Measurements from ENCODE around the gene ZNF141. TPM values are rescaled to one million over a fixed set of nuclear protein-coding genes. Genes with fewer than 3 reads are reported as not detected.

ZNF141 gene
- total RNA-seq, 2 experiments from 2014 or later, result 27.7 to 29.3 TPM

DNA sequence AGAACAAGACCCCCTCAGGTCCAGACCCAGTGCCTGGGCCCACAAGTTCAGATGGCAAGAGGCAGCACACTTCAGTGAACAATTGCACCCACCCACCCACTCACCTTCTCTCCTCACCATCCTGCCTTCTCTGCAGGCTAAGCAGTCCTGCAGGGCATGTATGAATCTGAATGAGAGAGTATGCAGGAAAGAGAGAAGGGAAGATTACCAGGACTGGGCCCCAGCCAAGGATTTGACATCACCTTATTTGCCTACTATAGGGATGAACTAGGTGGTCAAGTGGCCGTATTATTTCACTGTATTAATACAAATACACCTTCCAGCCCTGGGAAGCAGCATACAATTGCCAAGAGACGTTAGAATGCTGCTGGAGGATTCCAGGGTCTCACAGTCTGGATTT is 2.1 kb upstream of the ZNF141 start:
- TF ChIP-seq, protein P1, sequence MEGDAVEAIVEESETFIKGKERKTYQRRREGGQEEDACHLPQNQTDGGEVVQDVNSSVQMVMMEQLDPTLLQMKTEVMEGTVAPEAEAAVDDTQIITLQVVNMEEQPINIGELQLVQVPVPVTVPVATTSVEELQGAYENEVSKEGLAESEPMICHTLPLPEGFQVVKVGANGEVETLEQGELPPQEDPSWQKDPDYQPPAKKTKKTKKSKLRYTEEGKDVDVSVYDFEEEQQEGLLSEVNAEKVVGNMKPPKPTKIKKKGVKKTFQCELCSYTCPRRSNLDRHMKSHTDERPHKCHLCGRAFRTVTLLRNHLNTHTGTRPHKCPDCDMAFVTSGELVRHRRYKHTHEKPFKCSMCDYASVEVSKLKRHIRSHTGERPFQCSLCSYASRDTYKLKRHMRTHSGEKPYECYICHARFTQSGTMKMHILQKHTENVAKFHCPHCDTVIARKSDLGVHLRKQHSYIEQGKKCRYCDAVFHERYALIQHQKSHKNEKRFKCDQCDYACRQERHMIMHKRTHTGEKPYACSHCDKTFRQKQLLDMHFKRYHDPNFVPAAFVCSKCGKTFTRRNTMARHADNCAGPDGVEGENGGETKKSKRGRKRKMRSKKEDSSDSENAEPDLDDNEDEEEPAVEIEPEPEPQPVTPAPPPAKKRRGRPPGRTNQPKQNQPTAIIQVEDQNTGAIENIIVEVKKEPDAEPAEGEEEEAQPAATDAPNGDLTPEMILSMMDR (IDR thresholded peaks at IDR 0.05), result no peak
- DNase-seq (no peak), ATAC-seq (no peak)
- no peaks in the 10 kb centered on the region for H3K27me3 Mint-ChIP-seq
- H3K4me1 Mint-ChIP-seq (ENCODE audit: low read depth), result peaks cover 20% of the 10 kb centered on the region
- H3K4me3 Mint-ChIP-seq, result peak overlapping the region; percentile 63
- peaks cover 41% of the 10 kb centered on the region for H3K36me3 Mint-ChIP-seq (ENCODE audit: low read depth)
- H3K9me3 Mint-ChIP-seq, result peaks cover 26% of the 10 kb centered on the region
- H3K27ac Mint-ChIP-seq, result no peak overlapping the region
- ChIA-PET CTCF (no interaction called here), POLR2A (no interaction called here)
- intact Hi-C loops (cut with micrococcal nuclease), result no loop called here

DNA sequence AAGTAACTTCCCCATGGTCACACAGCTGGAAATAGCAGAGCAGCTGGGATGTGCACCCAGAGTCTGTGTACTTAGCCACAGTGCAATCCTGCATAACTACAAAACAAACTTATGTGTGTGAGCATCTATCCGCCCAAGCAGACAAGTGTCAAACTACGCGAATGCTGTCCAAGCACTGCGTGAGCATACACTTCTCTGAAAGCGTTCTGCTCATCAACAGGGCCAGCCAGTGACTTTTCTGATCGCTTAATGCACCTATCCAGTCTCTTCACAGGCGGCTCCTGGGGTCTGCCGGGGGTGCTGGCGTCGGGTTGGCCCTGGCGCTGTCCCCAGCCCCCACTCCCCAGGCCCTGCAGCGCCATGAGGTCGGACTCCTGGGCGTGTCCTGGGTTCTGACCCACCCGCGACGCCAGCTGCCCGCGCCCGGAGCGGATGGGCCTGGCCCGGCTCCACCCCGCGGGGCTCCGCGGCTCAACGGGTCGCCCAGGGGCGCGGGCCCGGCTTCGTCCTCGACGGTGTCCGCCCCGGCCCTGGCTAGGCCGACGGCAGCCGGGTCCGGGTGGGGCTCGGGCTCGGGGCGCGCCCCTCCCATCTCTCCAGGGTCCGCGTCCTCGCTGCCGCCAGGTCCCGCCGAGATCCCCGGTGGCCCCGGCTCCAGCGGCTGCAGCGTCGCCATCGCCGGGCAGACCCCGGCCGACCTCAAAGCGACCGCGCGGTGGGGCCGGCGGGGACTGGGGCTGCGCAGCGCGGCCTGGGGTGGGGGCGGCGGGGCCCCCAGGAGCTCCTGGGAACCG is 1.3 kb upstream of the ZNF141 start:
- peak; percentile 4 for DNase-seq
- peak overlapping the region; percentile 70 for H3K27ac Mint-ChIP-seq
- peaks cover 49% of the 10 kb centered on the region for H3K36me3 Mint-ChIP-seq (ENCODE audit: low read depth)

DNA sequence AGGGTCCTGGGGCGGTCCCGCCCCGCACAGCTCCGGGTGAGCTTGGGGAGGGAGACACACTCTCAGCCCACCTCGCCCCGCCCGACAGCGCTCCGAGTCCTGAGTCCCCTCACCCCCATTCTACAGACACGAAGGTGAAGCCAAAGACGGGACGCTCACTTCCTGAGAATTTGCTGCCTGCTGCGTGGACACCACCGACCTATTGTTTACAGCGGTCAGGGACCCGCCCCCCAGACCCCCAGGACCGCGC is 796 bp upstream of the ZNF141 start:
- Mint-ChIP-seq H3K27me3 (no peaks in the 10 kb centered on the region), H3K9me3 (peaks cover 31% of the 10 kb centered on the region), H3K4me1 (ENCODE audit: low read depth) (peaks cover 22% of the 10 kb centered on the region), H3K27ac (peak overlapping the region; percentile 100), H3K4me3 (peak overlapping the region; percentile 98), H3K36me3 (ENCODE audit: low read depth) (peaks cover 54% of the 10 kb centered on the region)
- TF ChIP-seq, protein P1 (IDR thresholded peaks at IDR 0.05), result no peak
- ATAC-seq (no peak), DNase-seq (no peak)
- ChIA-PET POLR2A (interaction anchor here (1.7 kb wide), 1 partner anchor 9 kb away, joined by 5 read pairs; no protein-coding TSS in a partner anchor), CTCF (no interaction called here)
- intact Hi-C loops (cut with micrococcal nuclease), result no loop called here

More for the DNA sequence above, 1.3 kb upstream of the ZNF141 start:
- no peaks in the 10 kb centered on the region for H3K27me3 Mint-ChIP-seq
- peaks cover 22% of the 10 kb centered on the region for H3K4me1 Mint-ChIP-seq (ENCODE audit: low read depth)
- H3K4me3 Mint-ChIP-seq, result peak overlapping the region; percentile 98
- ChIA-PET CTCF (no interaction called here), POLR2A (interaction anchor here (1.7 kb wide), 1 partner anchor 8 kb away, joined by 5 read pairs; no protein-coding TSS in a partner anchor)
- intact Hi-C loops (cut with micrococcal nuclease), result no loop called here
- TF ChIP-seq, protein P1 (IDR thresholded peaks at IDR 0.05), result no peak
- no peak for ATAC-seq
- peaks cover 27% of the 10 kb centered on the region for H3K9me3 Mint-ChIP-seq

DNA sequence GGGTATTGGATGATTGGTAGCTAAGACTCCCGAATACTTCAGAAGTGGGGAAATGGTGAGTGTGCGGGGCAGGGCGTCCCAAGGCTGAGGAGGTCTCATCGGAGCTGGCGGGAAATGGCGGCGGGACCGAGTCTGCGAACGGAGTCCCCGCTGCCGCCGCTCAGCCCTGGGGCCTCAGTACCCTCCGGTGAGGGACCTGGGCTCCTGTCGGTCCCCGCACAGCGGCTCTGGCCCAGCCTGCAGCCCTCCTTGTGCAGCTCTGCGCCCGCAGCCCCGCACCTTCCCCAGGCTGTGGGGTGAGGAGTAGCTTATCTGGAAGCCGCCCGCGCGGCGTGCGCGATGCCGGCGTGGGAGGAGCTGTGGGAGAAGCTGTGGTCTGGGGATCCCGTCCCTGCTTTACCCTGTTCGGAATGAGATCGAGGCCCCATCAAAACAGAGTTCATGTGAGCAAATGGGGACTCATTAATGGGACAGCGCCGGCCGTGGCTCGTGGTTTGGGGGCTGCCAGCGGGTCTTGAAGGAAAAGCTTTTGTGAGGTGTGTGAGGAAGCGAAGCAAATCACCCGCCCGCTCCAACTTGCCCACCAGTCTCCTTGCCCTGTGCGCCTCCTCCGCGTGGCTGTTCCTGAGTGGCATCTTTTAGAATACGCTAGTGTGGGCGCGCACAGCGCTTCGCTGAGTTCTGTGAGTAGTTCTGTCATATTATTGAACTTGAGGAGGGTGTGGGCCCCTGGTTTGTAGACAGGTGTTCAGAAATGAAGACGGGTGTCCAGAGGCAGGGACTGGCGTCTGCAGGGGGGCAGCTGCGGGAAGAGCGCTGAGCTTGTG is 531 bp downstream of the ZNF141 start:
- peaks cover 67% of the 10 kb centered on the region for H3K36me3 Mint-ChIP-seq (ENCODE audit: low read depth)
- H3K4me3 Mint-ChIP-seq, result peak overlapping the region; percentile 98
- H3K9me3 Mint-ChIP-seq, result peaks cover 41% of the 10 kb centered on the region
- ATAC-seq (peak; percentile 52), DNase-seq (peak; percentile 56)
- intact Hi-C loops (cut with micrococcal nuclease), result no loop called here
- ChIA-PET POLR2A (interaction anchor here (0.6 to 2.0 kb wide), 7 partner anchors 10 to 280 kb away, joined by 3 to 6 read pairs (median 4); partner anchors contain the start of gene ZNF718), CTCF (no interaction called here)
- peak overlapping the region; percentile 100 for H3K27ac Mint-ChIP-seq
- H3K27me3 Mint-ChIP-seq, result no peaks in the 10 kb centered on the region
- TF ChIP-seq, protein P1 (IDR thresholded peaks at IDR 0.05), result no peak
- peaks cover 22% of the 10 kb centered on the region for H3K4me1 Mint-ChIP-seq (ENCODE audit: low read depth)

DNA sequence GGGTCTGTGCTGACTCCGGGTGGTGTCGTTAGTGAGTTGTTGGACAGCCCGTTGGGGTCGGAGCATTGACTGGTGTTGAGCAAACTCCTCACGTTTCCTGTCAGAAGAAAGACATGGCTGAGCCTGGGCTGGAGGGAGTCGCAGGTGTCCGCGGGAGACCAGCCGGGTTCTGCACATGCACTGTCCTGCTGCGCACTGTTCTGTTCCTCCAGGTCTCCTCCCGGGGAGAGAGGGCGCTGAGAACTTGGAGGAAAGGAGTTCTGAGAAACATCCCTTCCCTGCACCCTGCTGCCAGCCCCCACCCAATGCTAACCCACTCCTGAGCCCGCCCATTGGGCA is 1.1 kb downstream of the ZNF141 start:
- DNase-seq (no peak), ATAC-seq (no peak)
- H3K36me3 Mint-ChIP-seq (ENCODE audit: low read depth), result peaks cover 72% of the 10 kb centered on the region
- ChIA-PET CTCF (no interaction called here), POLR2A (interaction anchor here (0.6 to 2.0 kb wide), 5 partner anchors 9 to 280 kb away, joined by 3 to 6 read pairs (median 4); partner anchors contain the start of gene ZNF718)
- TF ChIP-seq, protein P1 (IDR thresholded peaks at IDR 0.05), result no peak
- peaks cover 22% of the 10 kb centered on the region for H3K4me1 Mint-ChIP-seq (ENCODE audit: low read depth)
- no peaks in the 10 kb centered on the region for H3K27me3 Mint-ChIP-seq
- peak overlapping the region; percentile 98 for H3K4me3 Mint-ChIP-seq
- H3K9me3 Mint-ChIP-seq, result peaks cover 42% of the 10 kb centered on the region
- intact Hi-C loops (cut with micrococcal nuclease), result no loop called here
- peak overlapping the region; percentile 100 for H3K27ac Mint-ChIP-seq
